Mammary epithelial cell (primary cell): Measurements from ENCODE around the gene SCO2.

ENCODE experiments used
- CTCF ChIP-seq, 2 donors: IDR thresholded peaks in 1 of 2; conservative IDR thresholded peaks in 1 of 2; 2 replicates each; pipeline ENCODE4 v1.5.1; 2011 to 2012; ENCODE audit warnings: inconsistent platforms in 2 of 2, low read length in 2 of 2, mild to moderate bottlenecking in 2 of 2, control low read depth in 1 of 2, low read depth in 1 of 2; ENCODE audit not compliant: insufficient read depth in 1 of 2; ENCODE audit errors: extremely low read depth in 1 of 2
- EZH2 ChIP-seq: IDR thresholded peaks from 2 replicates; pipeline ENCODE4 v1.6.1; 2012; ENCODE audit warnings: low read length, inconsistent platforms, borderline replicate concordance

DNA sequence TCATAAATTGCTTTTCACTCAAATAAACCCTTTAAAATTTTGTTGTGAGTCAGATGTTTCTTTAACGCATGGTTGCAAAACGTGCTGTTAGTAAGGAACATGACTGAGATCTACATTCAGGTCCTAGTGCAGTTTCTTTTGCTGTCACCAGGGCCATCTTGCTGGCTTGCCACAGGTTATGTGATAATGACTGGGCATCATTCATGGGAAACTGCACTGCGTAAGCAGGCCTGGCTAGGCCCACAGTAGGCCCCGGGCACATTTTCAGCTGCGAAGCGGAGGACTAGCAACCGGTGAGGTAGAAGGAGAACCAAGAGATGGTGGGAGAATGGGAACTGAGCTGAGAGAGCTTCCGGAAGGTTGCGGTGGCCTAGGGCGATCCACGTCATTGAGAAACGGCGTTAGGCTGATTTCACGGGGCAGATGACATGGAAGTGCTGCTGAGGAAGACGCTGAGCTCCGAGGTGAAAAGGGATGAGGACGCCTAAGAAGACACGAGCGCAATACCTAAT is 17.1 kb upstream of the SCO2 start:
- TF ChIP-seq CTCF (conservative IDR thresholded peaks at IDR 0.05 in 1 of 2, IDR thresholded peaks at IDR 0.05 in 1 of 2; ENCODE audit: extremely low read depth in 1 of 2, insufficient read depth in 1 of 2, low read depth in 1 of 2, low read length in 2 of 2) (no peak), EZH2 (no peak)
